NCI-H128 (cell line): ENCODE results near the gene RBL1.
A peak's percentile ranks its signal among the peaks of the same experiment; 100 is the strongest.
"Not testable (repeated sequence)": the region's sequence is repeated elsewhere in the genome, so short reads cannot be mapped to it uniquely, and the experiment has no call there.

ENCODE experiments used
- DNase-seq: peaks from one replicate; lab custom pipeline; 2025; ENCODE audit not compliant: unreplicated experiment; lab: John Stamatoyannopoulos, UW

Gene RBL1

GRCh38 chr20:37095599-37096414 lies at the start of gene RBL1:
TSS of gene RBL1 (minus strand) at chr20:37095997. CDS start at chr20:37095928, 69 bp downstream.
- DNase-seq, result peak; percentile 91

GRCh38 chr20:37144856-37145404 lies 49.1 kb upstream of the RBL1 start:
- no peak for DNase-seq

- no peak for DNase-seq
These were observed 46.9 kb upstream of the RBL1 start for GRCh38 chr20:37142708-37143107.

GRCh38 chr20:37137547-37137946 lies 41.8 kb upstream of the RBL1 start:
- DNase-seq, result no peak

GRCh38 chr20:37133952-37134351 lies 38.2 kb upstream of the RBL1 start:
- DNase-seq, result no peak

GRCh38 chr20:37131486-37131885 lies 35.7 kb upstream of the RBL1 start:
- no peak for DNase-seq

GRCh38 chr20:37128803-37129202 lies 33.0 kb upstream of the RBL1 start:
- DNase-seq, result no peak

- DNase-seq, result not testable (repeated sequence)
These were observed 30.5 kb upstream of the RBL1 start for GRCh38 chr20:37126290-37126689.

GRCh38 chr20:37123441-37123840 lies 27.6 kb upstream of the RBL1 start:
- DNase-seq, result no peak

- no peak for DNase-seq
These were observed 24.7 kb upstream of the RBL1 start for GRCh38 chr20:37120497-37120896.

- DNase-seq, result no peak
These were observed 23.7 kb upstream of the RBL1 start for GRCh38 chr20:37119356-37120036.

- no peak for DNase-seq
These were observed 18.2 kb upstream of the RBL1 start for GRCh38 chr20:37114012-37114411.

GRCh38 chr20:37111926-37112455 lies 16.2 kb upstream of the RBL1 start:
- no peak for DNase-seq

GRCh38 chr20:37108676-37109075 lies 12.9 kb upstream of the RBL1 start:
- DNase-seq, result no peak

- DNase-seq, result no peak
These were observed 6.8 kb upstream of the RBL1 start for GRCh38 chr20:37102571-37102970.

GRCh38 chr20:37096415-37097041 lies 731 bp upstream of the RBL1 start:
- DNase-seq, result no peak

GRCh38 chr20:37095108-37095598 lies 644 bp downstream of the RBL1 start:
- DNase-seq, result no peak

- no peak for DNase-seq
These were observed 5.4 kb downstream of the RBL1 start for GRCh38 chr20:37090407-37090806.

- DNase-seq, result no peak
These were observed 14.0 kb downstream of the RBL1 start for GRCh38 chr20:37081717-37082289.

- DNase-seq, result no peak
These were observed 18.8 kb downstream of the RBL1 start for GRCh38 chr20:37077009-37077408.
